Epithelial cell of proximal tubule (primary cell): ENCODE data around the gene RER1. TPM values are rescaled to one million over a fixed set of nuclear protein-coding genes. Genes with fewer than 3 reads are reported as not detected.
A peak's percentile ranks its signal among the peaks of the same experiment; 100 is the strongest.

Source experiments
- DNase-seq: peaks from one replicate; pipeline ENCODE4 v3.0.0-alpha.2; 2011; ENCODE audit warnings: low read depth
- H3K4me3 ChIP-seq: 2 replicates; pipeline ENCODE4 v1.5.1; 2011; ENCODE audit warnings: low read depth, mild to moderate bottlenecking, low read length
- CTCF ChIP-seq: conservative IDR thresholded peaks from 2 replicates; pipeline ENCODE4 v1.5.1; 2012; ENCODE audit warnings: low read depth, mild to moderate bottlenecking, low read length
- total RNA-seq: library from RNA; depleted of rRNA; stranded (reverse); fragments of >200 nt; gene quantifications from 2 replicates; pipeline ENCODE4 v1.2.3, GENCODE V29; 2015

Gene RER1
- total RNA-seq, 1 donor from 2014 or later, result 185 TPM

- DNase-seq, result no peak
- no peak overlapping the region for H3K4me3 ChIP-seq
- TF ChIP-seq CTCF, result no peak
Observed at GRCh38 chr1:2422523-2422922, 30.9 kb downstream of the RER1 start.

GRCh38 chr1:2425892-2426291 is 34.3 kb downstream of the RER1 start:
- no peak for TF ChIP-seq CTCF
- no peak overlapping the region for H3K4me3 ChIP-seq
- DNase-seq, result no peak

- DNase-seq, result no peak
- no peak for TF ChIP-seq CTCF
- H3K4me3 ChIP-seq, result no peak overlapping the region
Observed at GRCh38 chr1:2426540-2426939, 34.9 kb downstream of the RER1 start.

- no peak overlapping the region for H3K4me3 ChIP-seq
- no peak for DNase-seq
- TF ChIP-seq CTCF, result no peak
Observed at GRCh38 chr1:2427051-2427450, 35.4 kb downstream of the RER1 start.

- no peak for DNase-seq
- no peak overlapping the region for H3K4me3 ChIP-seq
- no peak for TF ChIP-seq CTCF
Observed at GRCh38 chr1:2427976-2428375, 36.3 kb downstream of the RER1 start.

GRCh38 chr1:2428490-2428889 is 36.8 kb downstream of the RER1 start:
- no peak overlapping the region for H3K4me3 ChIP-seq
- no peak for TF ChIP-seq CTCF
- DNase-seq, result no peak

GRCh38 chr1:2429780-2430591 is 38.3 kb downstream of the RER1 start:
- no peak for DNase-seq
- H3K4me3 ChIP-seq, result no peak overlapping the region
- peak; percentile 47 for TF ChIP-seq CTCF
